ENCODE data around the gene SLC17A5.

Gene SLC17A5

DNA sequence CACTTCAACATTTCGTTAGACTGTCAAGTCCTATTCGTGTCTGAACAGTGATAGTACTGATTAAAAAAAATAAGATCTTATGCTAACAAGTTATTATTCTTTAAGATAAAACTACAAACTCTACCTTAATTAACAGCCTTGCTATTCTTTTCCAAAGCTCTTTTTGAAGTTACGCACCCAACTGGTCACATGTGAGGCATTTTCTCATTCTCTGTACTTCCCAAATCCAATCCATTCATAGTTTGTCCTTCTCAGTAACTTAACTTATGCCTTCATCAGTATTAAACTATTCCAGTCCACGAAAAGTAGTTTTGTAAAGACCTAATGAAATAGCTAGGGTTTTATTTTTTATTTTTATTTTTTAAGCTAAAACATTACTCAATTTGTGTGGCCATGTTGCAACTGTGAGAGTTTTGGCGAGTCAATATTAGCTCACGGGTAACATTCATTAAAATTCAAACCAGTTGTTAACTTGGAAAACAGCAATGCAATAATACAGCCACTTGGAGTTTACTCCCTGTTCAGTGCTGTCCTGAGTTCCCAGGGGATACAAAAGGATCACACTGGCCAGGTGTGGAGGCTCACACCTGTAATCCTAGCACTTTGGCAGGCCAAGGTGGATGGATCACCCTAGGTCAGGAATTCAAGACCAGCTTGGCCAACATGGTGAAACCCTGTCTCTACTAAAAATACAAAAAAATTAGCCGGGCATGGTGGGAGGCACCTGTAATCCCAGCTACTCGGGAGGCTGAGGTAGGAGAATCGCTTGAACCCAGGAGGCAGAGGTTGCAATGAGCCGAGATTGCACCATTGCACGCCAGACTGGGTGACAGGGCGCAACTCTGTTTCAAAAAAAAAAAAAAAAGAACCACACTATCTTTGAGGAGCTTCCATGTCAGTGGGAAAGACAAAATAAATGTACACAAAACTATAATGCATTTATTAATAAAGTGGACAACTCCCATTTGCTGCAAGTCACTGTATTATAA lies 105.0 kb downstream of the SLC17A5 start:
- no peaks in the 10 kb centered on the region for H3K36me3 ChIP-seq
- H3K27ac ChIP-seq = no peak overlapping the region
- no peaks in the 10 kb centered on the region for H3K27me3 ChIP-seq (ENCODE audit: insufficient read depth, low read depth, severe bottlenecking)
- H3K4me3 ChIP-seq (ENCODE audit: low read depth, low read length) = no peak overlapping the region
- no peaks in the 10 kb centered on the region for H3K9me3 ChIP-seq (ENCODE audit: severe bottlenecking)
- no peak for DNase-seq
- TF ChIP-seq, protein P1, sequence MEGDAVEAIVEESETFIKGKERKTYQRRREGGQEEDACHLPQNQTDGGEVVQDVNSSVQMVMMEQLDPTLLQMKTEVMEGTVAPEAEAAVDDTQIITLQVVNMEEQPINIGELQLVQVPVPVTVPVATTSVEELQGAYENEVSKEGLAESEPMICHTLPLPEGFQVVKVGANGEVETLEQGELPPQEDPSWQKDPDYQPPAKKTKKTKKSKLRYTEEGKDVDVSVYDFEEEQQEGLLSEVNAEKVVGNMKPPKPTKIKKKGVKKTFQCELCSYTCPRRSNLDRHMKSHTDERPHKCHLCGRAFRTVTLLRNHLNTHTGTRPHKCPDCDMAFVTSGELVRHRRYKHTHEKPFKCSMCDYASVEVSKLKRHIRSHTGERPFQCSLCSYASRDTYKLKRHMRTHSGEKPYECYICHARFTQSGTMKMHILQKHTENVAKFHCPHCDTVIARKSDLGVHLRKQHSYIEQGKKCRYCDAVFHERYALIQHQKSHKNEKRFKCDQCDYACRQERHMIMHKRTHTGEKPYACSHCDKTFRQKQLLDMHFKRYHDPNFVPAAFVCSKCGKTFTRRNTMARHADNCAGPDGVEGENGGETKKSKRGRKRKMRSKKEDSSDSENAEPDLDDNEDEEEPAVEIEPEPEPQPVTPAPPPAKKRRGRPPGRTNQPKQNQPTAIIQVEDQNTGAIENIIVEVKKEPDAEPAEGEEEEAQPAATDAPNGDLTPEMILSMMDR (IDR thresholded peaks at IDR 0.05; ENCODE audit: low read depth, low read length) = no peak

DNA sequence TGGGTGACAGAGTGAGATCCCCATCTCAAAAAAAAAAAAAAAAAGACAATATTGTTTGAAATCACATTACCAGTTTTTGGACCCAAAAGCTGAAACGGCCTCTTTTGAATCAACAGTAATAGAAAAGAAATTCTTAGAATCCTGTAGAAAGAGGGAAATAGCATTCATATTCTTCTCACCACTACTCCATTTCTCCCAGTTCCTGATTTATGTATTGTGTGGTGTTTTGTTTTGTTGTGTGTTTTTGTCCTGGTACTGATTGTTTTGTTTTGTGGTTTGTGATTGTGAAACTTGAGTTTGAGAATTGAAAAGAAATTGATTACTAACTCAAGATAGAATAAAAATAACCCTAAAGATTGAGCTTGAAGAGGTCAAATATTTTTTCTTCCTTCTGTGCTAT lies 106.8 kb downstream of the SLC17A5 start:
- H3K36me3 ChIP-seq = no peaks in the 10 kb centered on the region
- H3K4me3 ChIP-seq (ENCODE audit: low read depth, low read length) = no peak overlapping the region
- DNase-seq = no peak
- H3K27me3 ChIP-seq (ENCODE audit: insufficient read depth, low read depth, severe bottlenecking) = no peaks in the 10 kb centered on the region
- TF ChIP-seq, protein P1 (IDR thresholded peaks at IDR 0.05; ENCODE audit: low read depth, low read length) = no peak
- H3K9me3 ChIP-seq (ENCODE audit: severe bottlenecking) = no peaks in the 10 kb centered on the region
- no peak overlapping the region for H3K27ac ChIP-seq

All from WERI-Rb-1 (cell line).